NCI-H510A treated with DMSO at 0.1 percent for 48 hours (cell line): ENCODE data around the gene CLCA4.
A peak's percentile ranks its signal among the peaks of the same experiment; 100 is the strongest.

ENCODE experiments used
- DNase-seq: peaks from one replicate; lab custom pipeline; 2025; lab: John Stamatoyannopoulos, UW

CLCA4 gene, protein sequence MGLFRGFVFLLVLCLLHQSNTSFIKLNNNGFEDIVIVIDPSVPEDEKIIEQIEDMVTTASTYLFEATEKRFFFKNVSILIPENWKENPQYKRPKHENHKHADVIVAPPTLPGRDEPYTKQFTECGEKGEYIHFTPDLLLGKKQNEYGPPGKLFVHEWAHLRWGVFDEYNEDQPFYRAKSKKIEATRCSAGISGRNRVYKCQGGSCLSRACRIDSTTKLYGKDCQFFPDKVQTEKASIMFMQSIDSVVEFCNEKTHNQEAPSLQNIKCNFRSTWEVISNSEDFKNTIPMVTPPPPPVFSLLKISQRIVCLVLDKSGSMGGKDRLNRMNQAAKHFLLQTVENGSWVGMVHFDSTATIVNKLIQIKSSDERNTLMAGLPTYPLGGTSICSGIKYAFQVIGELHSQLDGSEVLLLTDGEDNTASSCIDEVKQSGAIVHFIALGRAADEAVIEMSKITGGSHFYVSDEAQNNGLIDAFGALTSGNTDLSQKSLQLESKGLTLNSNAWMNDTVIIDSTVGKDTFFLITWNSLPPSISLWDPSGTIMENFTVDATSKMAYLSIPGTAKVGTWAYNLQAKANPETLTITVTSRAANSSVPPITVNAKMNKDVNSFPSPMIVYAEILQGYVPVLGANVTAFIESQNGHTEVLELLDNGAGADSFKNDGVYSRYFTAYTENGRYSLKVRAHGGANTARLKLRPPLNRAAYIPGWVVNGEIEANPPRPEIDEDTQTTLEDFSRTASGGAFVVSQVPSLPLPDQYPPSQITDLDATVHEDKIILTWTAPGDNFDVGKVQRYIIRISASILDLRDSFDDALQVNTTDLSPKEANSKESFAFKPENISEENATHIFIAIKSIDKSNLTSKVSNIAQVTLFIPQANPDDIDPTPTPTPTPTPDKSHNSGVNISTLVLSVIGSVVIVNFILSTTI

DNA sequence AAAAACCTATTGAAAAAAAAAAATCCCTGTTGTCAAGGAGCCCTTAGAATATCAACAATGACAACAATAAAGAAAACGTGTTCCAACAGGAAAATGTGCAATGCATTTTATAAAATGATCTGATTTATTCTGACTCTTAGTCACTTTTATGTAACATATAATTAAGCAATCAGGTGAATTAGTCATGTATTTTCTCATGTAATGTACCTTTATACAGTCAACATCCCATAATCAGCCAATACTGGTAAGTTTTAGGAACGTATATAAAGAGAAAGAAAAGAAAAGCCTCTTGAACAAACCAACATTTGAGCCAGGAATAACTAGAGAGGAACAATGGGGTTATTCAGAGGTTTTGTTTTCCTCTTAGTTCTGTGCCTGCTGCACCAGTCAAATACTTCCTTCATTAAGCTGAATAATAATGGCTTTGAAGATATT is at the start of gene CLCA4:
TSS of gene CLCA4 (plus strand) at position 292 of the 435 bp plus-strand sequence. CDS start at position 334, 42 bp downstream.
- no peak for DNase-seq

DNA sequence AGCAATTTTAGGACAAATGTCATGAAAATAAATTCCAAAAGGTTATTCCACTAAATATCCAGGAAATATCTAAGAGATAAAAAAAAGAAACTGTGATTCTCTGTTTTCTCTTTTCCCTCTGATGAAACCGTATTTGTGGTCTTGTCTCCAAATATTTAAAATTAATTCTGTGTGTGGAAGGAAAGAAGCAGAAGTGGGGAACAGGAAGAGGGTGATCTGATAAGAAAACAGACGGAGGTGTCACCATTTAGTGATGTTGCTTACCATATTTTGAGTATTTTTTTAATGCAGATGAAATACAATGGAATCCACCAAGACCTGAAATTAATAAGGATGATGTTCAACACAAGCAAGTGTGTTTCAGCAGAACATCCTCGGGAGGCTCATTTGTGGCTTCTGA is 48.6 kb upstream of the CLCA4 start:
- DNase-seq: no peak

- DNase-seq: peak; percentile 44
Measured at GRCh38 chr1:86499987-86500593, 46.8 kb upstream of the CLCA4 start.

DNA sequence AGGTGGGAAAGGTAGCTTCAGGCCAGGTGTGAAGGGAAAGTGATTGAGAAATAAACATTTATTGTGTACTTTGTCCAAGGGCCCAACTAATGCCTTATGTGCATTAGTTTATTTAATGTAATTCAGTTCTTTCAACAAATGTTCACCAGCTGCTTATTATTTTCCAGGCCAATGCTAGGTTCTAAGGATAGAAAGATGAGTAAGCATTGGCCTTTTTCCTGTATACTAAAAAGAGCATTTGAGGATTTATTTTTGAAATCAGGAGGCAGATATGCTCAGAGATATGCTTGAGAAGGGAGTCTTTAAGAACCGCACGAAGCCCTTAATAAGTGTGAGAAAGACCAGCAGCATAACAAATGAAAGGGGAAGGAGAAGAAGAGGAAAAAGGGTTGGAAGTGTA is 46.2 kb upstream of the CLCA4 start:
- no peak for DNase-seq

DNA sequence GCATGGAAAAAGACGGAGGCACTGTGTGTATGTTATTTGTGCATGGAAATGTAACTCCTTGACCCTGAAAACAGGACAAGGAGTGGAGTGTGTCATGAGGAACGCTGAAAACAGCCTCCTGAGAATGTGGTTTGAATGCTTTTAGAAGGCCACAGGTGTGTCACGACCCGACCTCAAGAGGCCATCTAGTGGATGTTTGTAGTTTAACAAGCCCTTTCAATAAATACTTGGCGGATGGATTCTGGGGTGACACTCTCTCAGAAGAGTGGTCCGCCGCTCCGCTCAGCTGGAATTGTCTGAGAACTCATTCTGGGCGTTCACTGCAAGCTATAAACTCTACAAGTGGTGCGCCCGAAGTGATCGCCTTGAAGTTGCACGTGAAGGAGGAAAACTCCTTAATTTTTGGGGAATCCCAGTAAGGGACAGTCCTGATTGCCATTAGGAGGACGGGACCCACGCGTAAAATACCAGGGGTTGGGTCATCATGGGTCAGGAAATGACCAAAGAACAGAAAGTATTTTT is 44.7 kb upstream of the CLCA4 start:
- peak; percentile 31 for DNase-seq

GRCh38 chr1:86502721-86503405 is 44.0 kb upstream of the CLCA4 start:
- DNase-seq: no peak

GRCh38 chr1:86503406-86504136 is 43.3 kb upstream of the CLCA4 start:
- DNase-seq: no peak

DNA sequence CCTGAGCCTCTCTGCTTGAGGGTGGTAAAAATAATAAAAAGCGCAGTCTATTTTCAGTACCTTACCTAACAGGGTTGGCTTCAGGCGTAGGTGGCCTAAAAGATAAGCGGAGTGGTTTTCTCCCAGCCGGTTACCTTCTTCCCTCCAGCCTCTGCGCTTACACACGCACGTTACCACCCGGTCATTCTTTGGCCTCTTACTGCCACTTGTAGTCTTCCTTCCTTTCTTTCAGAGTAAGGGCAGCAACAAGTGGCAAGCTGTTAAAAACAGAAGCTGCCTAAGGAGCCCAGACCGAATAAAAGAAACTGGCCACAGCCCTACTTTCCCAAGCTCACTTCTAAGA is 42.8 kb upstream of the CLCA4 start:
- DNase-seq: no peak

- no peak for DNase-seq
Measured at GRCh38 chr1:86504895-86505563, 41.8 kb upstream of the CLCA4 start.

- no peak for DNase-seq
Measured at GRCh38 chr1:86505564-86505902, 41.3 kb upstream of the CLCA4 start.

DNA sequence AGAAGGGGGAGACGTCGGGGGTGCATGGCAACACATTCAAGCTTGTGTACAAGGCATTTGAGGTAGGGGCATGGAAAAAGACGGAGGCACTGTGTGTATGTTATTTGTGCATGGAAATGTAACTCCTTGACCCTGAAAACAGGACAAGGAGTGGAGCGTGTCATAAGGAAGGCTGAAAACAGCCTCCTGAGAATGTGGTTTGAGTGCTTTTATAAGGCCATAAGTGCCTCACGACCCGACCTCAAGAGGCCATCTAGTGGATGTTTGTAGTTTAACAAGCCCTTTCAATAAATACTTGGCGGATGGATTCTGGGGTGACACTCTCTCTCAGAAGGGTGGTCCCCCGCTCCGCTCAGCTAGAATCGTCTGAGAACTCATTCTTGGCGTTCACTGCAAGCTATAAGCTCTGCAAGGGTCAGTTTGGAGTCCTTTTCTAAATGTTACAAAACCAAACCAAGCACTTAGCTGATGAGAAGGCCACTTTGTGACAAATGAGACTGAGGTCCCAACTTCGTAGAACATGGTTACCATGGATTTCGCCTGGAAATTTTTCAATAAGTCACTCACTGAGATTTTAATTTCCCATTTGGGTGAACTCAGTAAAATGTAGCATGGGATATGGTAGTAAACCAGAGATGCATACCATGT is 38.8 kb upstream of the CLCA4 start:
- DNase-seq: peak; percentile 75

- no peak for DNase-seq
Measured at GRCh38 chr1:86508583-86508969, 38.3 kb upstream of the CLCA4 start.

DNA sequence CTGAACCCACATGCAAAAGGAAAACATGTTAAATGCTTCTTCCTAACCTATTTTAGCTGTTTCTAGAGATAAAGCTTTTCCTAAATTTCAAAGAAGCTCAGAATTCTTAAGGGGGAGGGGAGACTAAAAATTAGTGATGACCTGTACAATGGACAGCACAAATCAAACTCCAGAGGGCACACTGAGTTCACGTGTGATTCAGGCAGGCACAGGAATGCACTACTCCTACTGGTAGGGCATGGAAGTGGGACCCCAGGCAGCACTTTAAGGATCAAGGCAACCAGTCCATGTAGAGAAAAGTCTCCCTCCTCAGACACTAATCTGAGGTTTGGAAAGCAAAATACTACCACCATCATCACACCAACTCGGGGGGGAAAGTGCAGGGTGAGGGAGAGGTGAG is 31.3 kb upstream of the CLCA4 start:
- no peak for DNase-seq

DNA sequence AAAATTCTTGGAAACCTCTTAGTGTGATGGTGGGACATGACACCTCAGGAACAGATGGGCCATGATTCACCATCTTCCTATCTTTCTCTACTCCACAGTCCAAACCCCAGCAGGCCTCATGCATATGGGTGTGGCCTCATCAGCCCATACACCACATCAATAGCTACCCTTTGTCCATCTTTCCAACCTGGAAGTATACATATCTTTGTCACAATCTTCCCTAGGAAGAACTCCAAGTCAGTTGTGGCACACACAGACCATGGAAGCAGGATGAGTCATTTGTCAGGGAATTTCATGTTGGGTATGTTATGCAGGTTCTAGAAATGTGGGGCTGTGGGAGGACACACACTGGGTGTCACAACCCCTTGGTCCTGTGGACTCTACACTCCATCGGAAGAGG is 30.5 kb upstream of the CLCA4 start:
- DNase-seq: no peak

DNA sequence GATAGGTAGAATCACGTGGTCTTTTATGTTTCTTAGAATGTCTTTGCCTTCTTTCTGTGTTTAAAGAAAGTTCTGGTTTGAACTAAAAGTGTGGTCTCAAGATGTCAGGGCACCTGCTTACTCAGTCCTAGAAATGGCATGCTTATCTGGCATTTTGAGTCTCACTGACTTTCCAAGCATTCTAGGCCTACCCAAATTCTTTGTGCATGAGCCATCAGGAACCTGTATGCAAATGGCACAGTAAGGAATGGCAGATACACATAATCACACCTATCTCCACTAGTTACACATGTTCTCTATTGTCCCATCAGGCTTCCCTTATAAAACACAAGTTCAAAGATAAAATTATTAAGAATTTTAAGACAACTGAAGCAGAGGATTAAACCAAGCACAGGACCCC is 29.5 kb upstream of the CLCA4 start:
- DNase-seq: no peak

- DNase-seq: no peak
Measured at GRCh38 chr1:86520789-86521521, 25.9 kb upstream of the CLCA4 start.

DNA sequence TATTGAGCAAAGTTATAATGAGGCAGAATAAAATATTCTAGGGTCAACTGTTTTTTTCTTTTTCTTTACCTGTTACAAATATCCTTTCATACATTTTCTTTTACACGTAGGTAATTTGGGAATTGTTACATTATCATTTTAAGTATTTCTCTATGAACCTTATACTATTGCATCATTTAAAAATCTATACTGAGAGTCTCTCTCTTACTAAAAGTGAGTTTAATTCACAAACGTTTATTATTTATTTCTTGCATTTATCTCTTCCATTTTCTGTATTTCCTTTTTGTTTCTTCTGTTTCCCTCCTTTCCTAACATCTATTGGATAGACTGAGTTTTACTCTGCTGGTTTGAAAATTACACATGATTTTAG is 25.4 kb upstream of the CLCA4 start:
- DNase-seq: no peak

DNA sequence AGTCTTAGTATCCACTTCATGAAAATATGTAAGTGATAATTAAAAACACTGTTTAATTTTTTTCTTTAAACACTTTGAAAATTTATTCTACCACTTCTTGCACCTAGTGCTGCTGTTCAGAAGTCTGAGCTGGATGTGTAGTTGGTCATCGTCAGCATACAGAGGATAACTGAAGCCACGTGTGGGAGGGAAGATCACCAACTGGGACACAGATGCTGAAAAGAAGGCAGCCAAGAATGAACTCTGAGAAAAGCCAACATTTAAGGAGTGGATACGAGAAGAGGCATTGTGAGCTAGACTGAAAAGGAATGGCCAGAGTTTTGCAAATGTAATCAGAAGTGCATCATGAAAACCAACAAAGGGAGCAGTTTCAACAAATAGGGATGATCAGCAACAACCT is 24.6 kb upstream of the CLCA4 start:
- DNase-seq: no peak

GRCh38 chr1:86523670-86524354 is 23.1 kb upstream of the CLCA4 start:
- DNase-seq: no peak
